Activated CD8-positive, alpha-beta memory T cell treated with anti-CD3 and anti-CD28 coated beads for 24 hours (primary cell): ENCODE data around the gene DNTTIP2.
"Not testable (repeated sequence)": the region's sequence is repeated elsewhere in the genome, so short reads cannot be mapped to it uniquely, and the experiment has no call there.

Experiments
- DNase-seq: peaks from one replicate; pipeline ENCODE4 v3.0.0-alpha.2; 2020

DNTTIP2 gene

GRCh38 chr1:93841771-93842170 lies 37.2 kb downstream of the DNTTIP2 start:
- no peak for DNase-seq

GRCh38 chr1:93840956-93841482 lies 38.0 kb downstream of the DNTTIP2 start:
- DNase-seq = no peak

GRCh38 chr1:93839753-93840152 lies 39.3 kb downstream of the DNTTIP2 start:
- no peak for DNase-seq

GRCh38 chr1:93839307-93839706 lies 39.7 kb downstream of the DNTTIP2 start:
- no peak for DNase-seq

GRCh38 chr1:93837961-93838360 lies 41.0 kb downstream of the DNTTIP2 start:
- DNase-seq = no peak

- not testable (repeated sequence) for DNase-seq
Measured at GRCh38 chr1:93833293-93833692, 45.7 kb downstream of the DNTTIP2 start.

- no peak for DNase-seq
Measured at GRCh38 chr1:93829061-93829460, 49.9 kb downstream of the DNTTIP2 start.

GRCh38 chr1:93828367-93828755 lies 50.6 kb downstream of the DNTTIP2 start:
- no peak for DNase-seq

GRCh38 chr1:93827633-93828366 lies 51.2 kb downstream of the DNTTIP2 start:
- DNase-seq = no peak

GRCh38 chr1:93827128-93827527 lies 51.9 kb downstream of the DNTTIP2 start:
- no peak for DNase-seq

- DNase-seq = no peak
Measured at GRCh38 chr1:93824834-93825233, 54.2 kb downstream of the DNTTIP2 start.

- no peak for DNase-seq
Measured at GRCh38 chr1:93822730-93823425, 56.1 kb downstream of the DNTTIP2 start.

GRCh38 chr1:93821423-93822144 lies 57.4 kb downstream of the DNTTIP2 start:
- no peak for DNase-seq

- no peak for DNase-seq
Measured at GRCh38 chr1:93820554-93821422, 58.2 kb downstream of the DNTTIP2 start.

GRCh38 chr1:93818570-93818959 lies 60.4 kb downstream of the DNTTIP2 start:
- DNase-seq = no peak

GRCh38 chr1:93817819-93818569 lies 61.0 kb downstream of the DNTTIP2 start:
- peak; percentile 61 for DNase-seq

- DNase-seq = no peak
Measured at GRCh38 chr1:93816970-93817678, 61.9 kb downstream of the DNTTIP2 start.
